Measurements from ENCODE around the gene IL17B. TPM values are rescaled to one million over a fixed set of nuclear protein-coding genes. Genes with fewer than 3 reads are reported as not detected.

IL17B gene
- polyA plus RNA-seq, 12 donors, result 98.8 to 260 (median 211) TPM; not detected in 1

GRCh38 chr5:149324641-149325040 is 54.5 kb downstream of the IL17B start:
- DNase-seq, result no peak

Other genes with a start within 250 kb of the IL17B start
- gene ABLIM3, start 237.8 kb downstream of the IL17B start, polyA plus RNA-seq (ENCODE audit: insufficient read length in 12 of 12), result 100 to 1,000 TPM in 4 of 12 donors, 10 to 100 TPM in 7, not detected in 1; 70.7 to 148 (median 91.1) TPM
- 100 to 1,000 TPM in 5 of 12 donors, 10 to 100 TPM in 6, not detected in 1; 52.1 to 115 (median 90.6) TPM for gene AFAP1L1, start 107.4 kb downstream of the IL17B start, polyA plus RNA-seq (ENCODE audit: insufficient read length in 12 of 12)
- 10 to 100 TPM in 11 of 12 donors, not detected in 1; 12.8 to 29.4 (median 18.6) TPM for gene GRPEL2, start 33.8 kb downstream of the IL17B start, polyA plus RNA-seq (ENCODE audit: insufficient read length in 12 of 12)
- gene PCYOX1L, start 21.2 kb downstream of the IL17B start, polyA plus RNA-seq (ENCODE audit: insufficient read length in 12 of 12), result 10 to 100 TPM in 5 of 12 donors, 1 to 10 TPM in 6, not detected in 1; 6.5 to 17.0 (median 9.8) TPM
- 100 to 1,000 TPM in 11 of 12 donors, not detected in 1; 124 to 206 (median 156) TPM for gene CSNK1A1, start 172.1 kb upstream of the IL17B start, polyA plus RNA-seq (ENCODE audit: insufficient read length in 12 of 12)
- gene ARHGEF37, start 202.2 kb upstream of the IL17B start, polyA plus RNA-seq (ENCODE audit: insufficient read length in 12 of 12), result 1 to 10 TPM in 10 of 12 donors, not detected in 2; 2.7 to 7.7 (median 4.5) TPM